GM23248 (cell line): Measurements from ENCODE around the gene MFSD2B.

Source experiments
- EZH2 ChIP-seq: fragments of 200-600 bp; sonication (generic); IDR thresholded peaks from 2 replicates; pipeline ENCODE4 v1.6.1; 2018; ENCODE audit warnings: antibody characterized with exemption, mild to moderate bottlenecking; ENCODE audit not compliant: insufficient read depth, poor library complexity, severe bottlenecking
- EZH2phosphoT487 ChIP-seq: fragments of 200-600 bp; sonication (generic); IDR thresholded peaks from 2 replicates; pipeline ENCODE4 v1.6.1; 2018; ENCODE audit warnings: antibody characterized with exemption, moderate library complexity, mild to moderate bottlenecking, low read depth; ENCODE audit not compliant: insufficient read depth

DNA sequence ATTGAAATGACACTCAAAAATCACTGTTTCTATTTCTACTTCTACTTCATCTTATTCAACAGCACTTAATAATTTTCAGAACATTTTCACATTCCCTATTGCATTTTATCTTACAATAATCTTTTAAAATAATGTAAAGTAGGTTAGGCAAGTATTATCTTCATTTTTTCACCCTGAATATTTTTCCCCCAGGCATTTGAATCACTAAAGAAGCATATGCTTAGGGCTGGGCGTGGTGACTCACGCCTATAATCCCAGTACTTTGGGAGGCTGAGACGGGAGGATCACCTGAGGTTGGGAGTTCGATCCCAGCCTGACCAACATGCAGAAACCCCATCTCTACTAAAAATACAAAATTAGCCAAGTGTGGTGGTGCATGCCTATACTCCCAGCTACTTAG is 30.6 kb downstream of the MFSD2B start:
- no peak for TF ChIP-seq EZH2
- TF ChIP-seq EZH2phosphoT487 = no peak
